MM.1S (cell line): ENCODE data around the gene S100A1.

Experiments used
- CTCF ChIP-seq: fragments of 300-600 bp; sonication (generic); IDR thresholded peaks from 2 replicates; pipeline ENCODE4 v1.5.1; 2016; ENCODE audit warnings: antibody characterized with exemption, low read length, mixed read lengths
- EZH2 ChIP-seq: fragments of 300-600 bp; sonication (generic); optimal IDR thresholded peaks from 2 replicates; pipeline ENCODE3; 2017; ENCODE audit warnings: low read depth, mild to moderate bottlenecking, antibody characterized with exemption, low read length, mixed read lengths

GRCh38 chr1:153610811-153611301, 17.4 kb upstream of the S100A1 start:
- TF ChIP-seq CTCF (no peak), EZH2 (no peak)
